SK-N-SH (cell line): ENCODE results near the gene CHEK1. TPM values are rescaled to one million over a fixed set of nuclear protein-coding genes. Genes with fewer than 3 reads are reported as not detected.

Source experiments
- CTCF ChIA-PET: fragments of 300-600, 350-600 bp; formaldehyde crosslinking; extraction: SDS; loops from one replicate; lab custom pipeline; 2021; lab: Yijun Ruan, JAX
- POLR2A ChIA-PET: fragments of 350-600 bp; sonication (Branson Sonifier 250); formaldehyde crosslinking; extraction: SDS; loops from one replicate; lab custom pipeline; 2020; ENCODE audit warnings: antibody characterized with exemption, inconsistent platforms; lab: Yijun Ruan, JAX
- DNase-seq: peaks from one replicate; pipeline ENCODE4 v3.0.0; 2012
- H2AFZ ChIP-seq: fragments of 200-600 bp; sonication (generic); 2 replicates; pipeline ENCODE4 v1.8.1; 2016; ENCODE audit warnings: antibody characterized with exemption, mild to moderate bottlenecking, low read depth
- H3F3A ChIP-seq: fragments of 200-600 bp; sonication (generic); replicated peaks from 2 replicates; pipeline ENCODE3; 2016; ENCODE audit warnings: antibody characterized with exemption, mild to moderate bottlenecking; ENCODE audit not compliant: insufficient read depth
- H3K27ac ChIP-seq, 2 experiments: fragments of 200-500 bp in 1 of 2; fragments of 200-600 bp in 1 of 2; sonication (Bioruptor generic) in 1 of 2; sonication (generic), shearing (Covaris generic) in 1 of 2; 2 replicates each; pipeline versions ENCODE4 v1.5.1 to v1.6.1; 2014 to 2016; ENCODE audit warnings: low read depth in 2 of 2, inconsistent platforms in 1 of 2, low read length in 1 of 2, mild to moderate bottlenecking in 1 of 2, mixed read lengths in 1 of 2
- H3K27me3 ChIP-seq: fragments of 200-600 bp; sonication (generic), shearing (Covaris generic); 2 replicates; pipeline ENCODE4 v1.6.1; 2016; ENCODE audit warnings: mixed run types; ENCODE audit not compliant: insufficient read depth
- H3K36me3 ChIP-seq, 2 experiments: fragments of 200-500 bp in 1 of 2; fragments of 200-600 bp in 1 of 2; sonication (Bioruptor generic) in 1 of 2; sonication (generic) in 1 of 2; replicated peaks in 1 of 2; 2 replicates each; pipeline versions ENCODE3 to v1.5.1; 2014 to 2016; ENCODE audit warnings: low read length in 1 of 2, mild to moderate bottlenecking in 1 of 2; ENCODE audit not compliant: insufficient read depth in 2 of 2, control insufficient read depth in 1 of 2
- H3K4me1 ChIP-seq, 2 experiments: fragments of 200-500 bp in 1 of 2; fragments of 200-600 bp in 1 of 2; sonication (Bioruptor generic) in 1 of 2; sonication (generic), shearing (Covaris generic) in 1 of 2; 2 replicates each; pipeline versions ENCODE4 v1.5.1 to v1.6.1; 2014 to 2016; ENCODE audit warnings: low read depth in 1 of 2, low read length in 1 of 2, mixed run types in 1 of 2; ENCODE audit not compliant: insufficient read depth in 2 of 2, control insufficient read depth in 1 of 2
- H3K4me2 ChIP-seq: fragments of 200-600 bp; sonication (generic), shearing (Covaris generic); 2 replicates; pipeline ENCODE4 v1.6.1; 2017; ENCODE audit warnings: mixed run types
- H3K4me3 ChIP-seq, 2 experiments: fragments of 200-500 bp in 1 of 2; fragments of 200-600 bp in 1 of 2; sonication (Bioruptor generic) in 1 of 2; sonication (generic), shearing (Covaris generic) in 1 of 2; 2 replicates each; pipeline versions ENCODE4 v1.5.1 to v1.8.1; 2014 to 2016; ENCODE audit warnings: low read depth in 2 of 2, inconsistent platforms in 1 of 2, low read length in 1 of 2, mild to moderate bottlenecking in 1 of 2, mixed read lengths in 1 of 2, moderate library complexity in 1 of 2
- H3K79me2 ChIP-seq: fragments of 200-600 bp; sonication (generic); 2 replicates; pipeline ENCODE4 v1.8.1; 2017; ENCODE audit warnings: mild to moderate bottlenecking; ENCODE audit not compliant: insufficient read depth
- H3K9ac ChIP-seq: fragments of 200-600 bp; sonication (generic); 2 replicates; pipeline ENCODE4 v1.6.1; 2017; ENCODE audit warnings: mixed run types
- H3K9me2 ChIP-seq: fragments of 200-600 bp; sonication (generic); 2 replicates; pipeline ENCODE4 v1.6.1; 2017; ENCODE audit warnings: mixed run types
- H3K9me3 ChIP-seq: fragments of 200-600 bp; sonication (generic); 2 replicates; pipeline ENCODE4 v1.6.1; 2017; ENCODE audit warnings: mixed run types, mild to moderate bottlenecking, moderate library complexity
- H4K20me1 ChIP-seq: fragments of 200-600 bp; sonication (generic); 2 replicates; pipeline ENCODE4 v1.6.1; 2017; ENCODE audit warnings: mild to moderate bottlenecking, mixed run types; ENCODE audit not compliant: insufficient read depth
- CTCF ChIP-seq: fragments of 200-600 bp; sonication (generic); IDR thresholded peaks from 2 replicates; pipeline ENCODE4 v1.6.1; 2017; ENCODE audit warnings: antibody characterized with exemption, mild to moderate bottlenecking, moderate library complexity
- ELF1 ChIP-seq: IDR thresholded peaks from 2 replicates; pipeline ENCODE4 v1.4.0; 2012
- GABPA ChIP-seq: IDR thresholded peaks from 2 replicates; pipeline ENCODE4 v1.4.0; 2012; ENCODE audit warnings: low read depth, mild to moderate bottlenecking
- GATA2 ChIP-seq: sonication (generic); formaldehyde crosslinking; IDR thresholded peaks from 2 replicates; pipeline ENCODE4 v1.5.0; 2020; ENCODE audit warnings: mild to moderate bottlenecking, missing genetic modification reagents
- MAX ChIP-seq: IDR thresholded peaks from 2 replicates; pipeline ENCODE4 v1.4.0; 2012; ENCODE audit warnings: low read depth
- MXI1 ChIP-seq: IDR thresholded peaks from 2 replicates; pipeline ENCODE4 v1.6.1; 2012; ENCODE audit warnings: mild to moderate bottlenecking, low read depth, low read length, improper control_type of control experiment
- NFIC ChIP-seq: IDR thresholded peaks from 2 replicates; pipeline ENCODE4 v1.4.0; 2012; ENCODE audit warnings: borderline replicate concordance
- NRF1 ChIP-seq: IDR thresholded peaks from 2 replicates; pipeline ENCODE4 v1.6.1; 2012; ENCODE audit warnings: low read depth, mild to moderate bottlenecking, low read length
- RAD21 ChIP-seq: IDR thresholded peaks from 2 replicates; pipeline ENCODE4 v1.6.1; 2012; ENCODE audit warnings: mild to moderate bottlenecking, low read length
- RCOR1 ChIP-seq: fragments of 150-350 bp; IDR thresholded peaks from 2 replicates; pipeline ENCODE4 v1.6.1; 2017; ENCODE audit warnings: antibody characterized with exemption, low read length
- REST ChIP-seq: IDR thresholded peaks from 2 replicates; pipeline ENCODE4 v1.6.1; 2012; ENCODE audit warnings: mild to moderate bottlenecking, low read depth, low read length, moderate library complexity
- SIN3A ChIP-seq: IDR thresholded peaks from 2 replicates; pipeline ENCODE4 v1.6.1; 2012; ENCODE audit warnings: low read depth, mild to moderate bottlenecking, low read length, moderate library complexity, borderline replicate concordance
- SMC3 ChIP-seq: IDR thresholded peaks from 2 replicates; pipeline ENCODE4 v1.6.1; 2012; ENCODE audit warnings: low read depth, low read length, improper control_type of control experiment
- USF1 ChIP-seq: IDR thresholded peaks from 2 replicates; pipeline ENCODE4 v1.4.0; 2012; ENCODE audit warnings: low read depth, borderline replicate concordance
- YY1 ChIP-seq: IDR thresholded peaks from 2 replicates; pipeline ENCODE4 v1.4.0; 2012; ENCODE audit warnings: low read depth, mild to moderate bottlenecking
- ZBTB33 ChIP-seq: IDR thresholded peaks from 2 replicates; pipeline ENCODE4 v1.4.0; 2012; ENCODE audit warnings: low read depth, borderline replicate concordance
- WGBS: methylation state at CpG from one replicate; pipeline ENCODE4 v1.1.6; 2017; ENCODE audit warnings: low lambda C conversion rate; 5-methylcytosine and 5-hydroxymethylcytosine counted together
- polyA plus RNA-seq, 3 experiments: library from polyadenylated mRNA; depleted of rRNA; stranded (reverse); fragments of >200 nt; gene quantifications; 2 replicates each; pipeline ENCODE4 v1.2.3, GENCODE V29; 2012

CHEK1 gene
- polyA plus RNA-seq, 1 of the 3 experiments (the other 2 are of a cell fraction), result 12.1 TPM

GRCh38 chr11:125625630-125626287 lies 796 bp downstream of the CHEK1 start (continued):
- TF ChIP-seq GABPA, result peak; percentile 35; the same call in 1 of the 2 replicates
- TF ChIP-seq ELF1, result peak; percentile 16; the same call in 1 of the 2 replicates
- TF ChIP-seq SIN3A, result peak; percentile 17; the same call in 1 of the 2 replicates
- 0 out of 2 replicates have a peak, but pooled peaks have one; percentile 68 for TF ChIP-seq YY1
- peak; percentile 92 for TF ChIP-seq MAX
- TF ChIP-seq GATA2, result no peak
- peak; percentile 11; the same call in 1 of the 2 replicates for TF ChIP-seq NFIC
- peak; percentile 55; the same call in 1 of the 2 replicates for TF ChIP-seq USF1
- TF ChIP-seq NRF1, result peak; percentile 27; the same call in 1 of the 2 replicates
- TF ChIP-seq REST, result no peak; the same call in 1 of the 2 replicates

- Histone ChIP-seq H3K9me2 (no peaks in the 10 kb centered on the region), H3K79me2 (peaks cover 39% of the 10 kb centered on the region), H3K4me2 (peak overlapping the region; percentile 88), H3K4me1 (peaks cover 4 to 11% of the 10 kb centered on the region in 2 experiments; a peak in 3 of 4 replicates), H3K27me3 (no peaks in the 10 kb centered on the region), H3K9ac (peak overlapping the region; percentile 78), H3K4me3 (peak overlapping the region; percentile 77 to 79), H2AFZ (peak overlapping the region; percentile 80), H4K20me1 (no peaks in the 10 kb centered on the region), H3K27ac (peak overlapping the region; percentile 92 to 97), H3K36me3 (peaks cover 17 to 30% of the 10 kb centered on the region in 2 experiments), H3K9me3 (no peaks in the 10 kb centered on the region), H3F3A (peaks cover 44% of the 10 kb centered on the region)
- TF ChIP-seq RCOR1 (no peak), SMC3 (0 out of 2 replicates have a peak, but pooled peaks have one; percentile 14), RAD21 (peak; percentile 17; the same call in 1 of the 2 replicates), CTCF (peak; percentile 58), ZBTB33 (no peak), YY1 (peak; percentile 27), MXI1 (0 out of 2 replicates have a peak, but pooled peaks have one; percentile 34), ELF1 (0 out of 2 replicates have a peak, but pooled peaks have one; percentile 4)
- ChIA-PET CTCF (interaction anchor here (0.9 to 2.0 kb wide), 7 partner anchors 10 to 255 kb away, joined by 3 to 8 read pairs (median 5); partner anchors contain the start of gene EI24), POLR2A (interaction anchor here (0.7 kb wide), 1 partner anchor 34 kb away, joined by 4 read pairs; the partner anchor contains the start of gene STT3A)
- DNase-seq, result peak; percentile 75
- 2% methylated on average over 15 of the region's 18 CpGs for WGBS
Observed at GRCh38 chr11:125626288-125626950, 1.5 kb downstream of the CHEK1 start.
